ENCODE data around the gene MAPK7. TPM values are rescaled to one million over a fixed set of nuclear protein-coding genes. Genes with fewer than 3 reads are reported as not detected.

The MAPK7 gene
- total RNA-seq, 1 donor from 2014 or later = 25.1 TPM

DNA sequence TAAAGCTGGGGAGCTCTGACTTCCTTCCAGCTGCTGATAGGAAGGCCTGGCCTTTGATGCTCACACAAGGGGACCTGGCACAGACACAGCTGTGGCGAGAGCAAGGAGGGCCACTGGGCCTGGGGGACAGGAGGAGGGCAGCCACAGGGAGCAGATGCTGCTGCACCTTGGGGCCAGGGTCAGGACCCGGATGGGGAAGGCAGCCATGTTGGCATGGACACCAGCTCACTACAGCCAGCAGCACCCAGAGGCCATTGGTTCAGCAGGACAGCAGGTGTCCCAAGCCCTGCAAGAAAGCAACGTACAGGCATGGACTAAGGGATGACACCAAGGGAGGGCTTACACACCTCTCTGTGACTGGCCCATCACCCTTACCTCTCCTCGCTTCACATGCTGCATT is 24.7 kb downstream of the MAPK7 start:
- Histone ChIP-seq H3K36me3 (ENCODE audit: insufficient read depth, low read length) (no peaks in the 10 kb centered on the region), H3K9me3 (ENCODE audit: insufficient read depth, low read depth, low read length) (no peaks in the 10 kb centered on the region), H2AFZ (ENCODE audit: low read depth, low read length) (no peak overlapping the region), H3K79me2 (ENCODE audit: insufficient read depth, low read length) (no peaks in the 10 kb centered on the region), H3K4me2 (ENCODE audit: low read length) (no peak overlapping the region), H4K20me1 (ENCODE audit: insufficient read depth, low read length) (no peaks in the 10 kb centered on the region), H3K27me3 (ENCODE audit: insufficient read depth, low read length) (no peaks in the 10 kb centered on the region), H3K27ac (ENCODE audit: low read depth, low read length) (no peak overlapping the region), H3K4me3 (ENCODE audit: insufficient read depth, low read depth, low read length) (no peak overlapping the region), H3K4me1 (ENCODE audit: insufficient read depth, low read length) (peaks cover 3% of the 10 kb centered on the region), H3K9ac (ENCODE audit: low read length) (no peak overlapping the region)
- H3K4me3 Mint-ChIP-seq (ENCODE audit: unreplicated experiment) = no peak overlapping the region
- FAIRE-seq = no peak
- H3K36me3 Mint-ChIP-seq (ENCODE audit: low read depth, unreplicated experiment) = no peaks in the 10 kb centered on the region
- H3K4me1 Mint-ChIP-seq (ENCODE audit: low read depth, unreplicated experiment) = peaks cover 1% of the 10 kb centered on the region
- no peak for DNase-seq (ENCODE audit: low read depth)
- H3K27ac Mint-ChIP-seq (ENCODE audit: unreplicated experiment) = no peak overlapping the region
- peaks cover 16% of the 10 kb centered on the region for H3K27me3 Mint-ChIP-seq (ENCODE audit: low read depth, unreplicated experiment)
- H3K9me3 Mint-ChIP-seq (ENCODE audit: unreplicated experiment) = no peaks in the 10 kb centered on the region
- TF ChIP-seq, protein P1, sequence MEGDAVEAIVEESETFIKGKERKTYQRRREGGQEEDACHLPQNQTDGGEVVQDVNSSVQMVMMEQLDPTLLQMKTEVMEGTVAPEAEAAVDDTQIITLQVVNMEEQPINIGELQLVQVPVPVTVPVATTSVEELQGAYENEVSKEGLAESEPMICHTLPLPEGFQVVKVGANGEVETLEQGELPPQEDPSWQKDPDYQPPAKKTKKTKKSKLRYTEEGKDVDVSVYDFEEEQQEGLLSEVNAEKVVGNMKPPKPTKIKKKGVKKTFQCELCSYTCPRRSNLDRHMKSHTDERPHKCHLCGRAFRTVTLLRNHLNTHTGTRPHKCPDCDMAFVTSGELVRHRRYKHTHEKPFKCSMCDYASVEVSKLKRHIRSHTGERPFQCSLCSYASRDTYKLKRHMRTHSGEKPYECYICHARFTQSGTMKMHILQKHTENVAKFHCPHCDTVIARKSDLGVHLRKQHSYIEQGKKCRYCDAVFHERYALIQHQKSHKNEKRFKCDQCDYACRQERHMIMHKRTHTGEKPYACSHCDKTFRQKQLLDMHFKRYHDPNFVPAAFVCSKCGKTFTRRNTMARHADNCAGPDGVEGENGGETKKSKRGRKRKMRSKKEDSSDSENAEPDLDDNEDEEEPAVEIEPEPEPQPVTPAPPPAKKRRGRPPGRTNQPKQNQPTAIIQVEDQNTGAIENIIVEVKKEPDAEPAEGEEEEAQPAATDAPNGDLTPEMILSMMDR (IDR thresholded peaks at IDR 0.05; ENCODE audit: insufficient read depth, low read depth, low read length) = no peak
- no peak for TF ChIP-seq EZH2 (IDR thresholded peaks at IDR 0.05; ENCODE audit: insufficient read depth, low read length)

- Histone ChIP-seq H3K4me2 (ENCODE audit: low read length) (no peak overlapping the region), H3K4me1 (ENCODE audit: insufficient read depth, low read length) (peaks cover 4% of the 10 kb centered on the region), H3K79me2 (ENCODE audit: insufficient read depth, low read length) (no peaks in the 10 kb centered on the region), H2AFZ (ENCODE audit: low read depth, low read length) (no peak overlapping the region), H3K4me3 (ENCODE audit: insufficient read depth, low read depth, low read length) (no peak overlapping the region), H3K27me3 (ENCODE audit: insufficient read depth, low read length) (no peaks in the 10 kb centered on the region), H3K27ac (ENCODE audit: low read depth, low read length) (no peak overlapping the region), H3K36me3 (ENCODE audit: insufficient read depth, low read length) (no peaks in the 10 kb centered on the region), H3K9me3 (ENCODE audit: insufficient read depth, low read depth, low read length) (no peaks in the 10 kb centered on the region), H4K20me1 (ENCODE audit: insufficient read depth, low read length) (no peaks in the 10 kb centered on the region), H3K9ac (ENCODE audit: low read length) (no peak overlapping the region)
- Mint-ChIP-seq H3K4me1 (ENCODE audit: low read depth, unreplicated experiment) (peaks cover 2% of the 10 kb centered on the region), H3K4me3 (ENCODE audit: unreplicated experiment) (no peak overlapping the region), H3K27ac (ENCODE audit: unreplicated experiment) (no peak overlapping the region), H3K9me3 (ENCODE audit: unreplicated experiment) (no peaks in the 10 kb centered on the region), H3K36me3 (ENCODE audit: low read depth, unreplicated experiment) (no peaks in the 10 kb centered on the region), H3K27me3 (ENCODE audit: low read depth, unreplicated experiment) (peaks cover 16% of the 10 kb centered on the region)
- FAIRE-seq = no peak
- TF ChIP-seq, protein P1 (IDR thresholded peaks at IDR 0.05; ENCODE audit: insufficient read depth, low read depth, low read length) = no peak
- TF ChIP-seq EZH2 (IDR thresholded peaks at IDR 0.05; ENCODE audit: insufficient read depth, low read length) = no peak
- DNase-seq (ENCODE audit: low read depth) = no peak
Measured at GRCh38 chr17:19404264-19404663, 26.0 kb downstream of the MAPK7 start.

DNA sequence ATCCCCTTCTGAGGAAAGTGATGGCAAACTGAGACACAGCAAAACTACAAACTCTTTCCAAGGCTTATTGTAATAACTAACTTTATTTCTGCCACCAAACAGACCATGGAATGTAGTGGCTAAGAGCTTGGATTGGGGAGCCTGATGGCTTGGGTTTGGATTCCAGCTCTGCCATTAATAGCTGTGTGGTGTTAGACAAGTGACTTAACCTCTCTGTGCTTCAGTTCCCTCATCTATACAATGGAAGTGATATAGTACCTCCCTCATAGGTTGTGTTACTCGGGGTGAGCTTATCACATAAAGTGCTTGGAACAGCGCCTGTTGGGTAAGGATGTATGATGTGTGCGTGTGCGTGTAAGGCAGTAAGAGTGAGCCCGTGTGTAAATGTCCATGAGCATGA is 26.8 kb downstream of the MAPK7 start:
- Mint-ChIP-seq H3K9me3 (ENCODE audit: unreplicated experiment) (no peaks in the 10 kb centered on the region), H3K27ac (ENCODE audit: unreplicated experiment) (no peak overlapping the region), H3K27me3 (ENCODE audit: low read depth, unreplicated experiment) (peaks cover 18% of the 10 kb centered on the region), H3K4me3 (ENCODE audit: unreplicated experiment) (no peak overlapping the region), H3K4me1 (ENCODE audit: low read depth, unreplicated experiment) (peaks cover 6% of the 10 kb centered on the region), H3K36me3 (ENCODE audit: low read depth, unreplicated experiment) (no peaks in the 10 kb centered on the region)
- Histone ChIP-seq H3K9me3 (ENCODE audit: insufficient read depth, low read depth, low read length) (no peaks in the 10 kb centered on the region), H3K4me3 (ENCODE audit: insufficient read depth, low read depth, low read length) (no peak overlapping the region), H3K27ac (ENCODE audit: low read depth, low read length) (no peak overlapping the region), H3K9ac (ENCODE audit: low read length) (no peak overlapping the region), H3K27me3 (ENCODE audit: insufficient read depth, low read length) (no peaks in the 10 kb centered on the region), H3K4me2 (ENCODE audit: low read length) (no peak overlapping the region), H4K20me1 (ENCODE audit: insufficient read depth, low read length) (no peaks in the 10 kb centered on the region), H3K4me1 (ENCODE audit: insufficient read depth, low read length) (peaks cover 12% of the 10 kb centered on the region), H2AFZ (ENCODE audit: low read depth, low read length) (no peak overlapping the region), H3K36me3 (ENCODE audit: insufficient read depth, low read length) (no peaks in the 10 kb centered on the region), H3K79me2 (ENCODE audit: insufficient read depth, low read length) (no peaks in the 10 kb centered on the region)
- TF ChIP-seq, protein P1 (IDR thresholded peaks at IDR 0.05; ENCODE audit: insufficient read depth, low read depth, low read length) = no peak
- TF ChIP-seq EZH2 (IDR thresholded peaks at IDR 0.05; ENCODE audit: insufficient read depth, low read length) = no peak
- no peak for DNase-seq (ENCODE audit: low read depth)
- FAIRE-seq = no peak
